ENCODE data around the gene MYO18B. TPM values are rescaled to one million over a fixed set of nuclear protein-coding genes. Genes with fewer than 3 reads are reported as not detected.

The MYO18B gene
- total RNA-seq, 1 donor from 2014 or later, result 0.17 TPM

- DNase-seq, result no peak
Measured at GRCh38 chr22:25853501-25854284, 111.7 kb downstream of the MYO18B start.

- DNase-seq, result no peak
Measured at GRCh38 chr22:25869771-25870170, 127.8 kb downstream of the MYO18B start.

- no peak for DNase-seq
Measured at GRCh38 chr22:25874327-25874726, 132.3 kb downstream of the MYO18B start.

- DNase-seq, result no peak
Measured at GRCh38 chr22:25875461-25875860, 133.5 kb downstream of the MYO18B start.

GRCh38 chr22:25876871-25877270, 134.9 kb downstream of the MYO18B start:
- DNase-seq, result no peak

GRCh38 chr22:25878933-25879332, 136.9 kb downstream of the MYO18B start:
- no peak for DNase-seq

GRCh38 chr22:25880524-25880923, 138.5 kb downstream of the MYO18B start:
- no peak for DNase-seq

GRCh38 chr22:25881210-25881755, 139.3 kb downstream of the MYO18B start:
- no peak for DNase-seq

- no peak for DNase-seq
Measured at GRCh38 chr22:25882360-25882759, 140.4 kb downstream of the MYO18B start.

- DNase-seq, result no peak
Measured at GRCh38 chr22:25883482-25884033, 141.6 kb downstream of the MYO18B start.

- no peak for DNase-seq
Measured at GRCh38 chr22:25884121-25884520, 142.1 kb downstream of the MYO18B start.

- no peak for DNase-seq
Measured at GRCh38 chr22:25888399-25889054, 146.5 kb downstream of the MYO18B start.

- no peak for DNase-seq
Measured at GRCh38 chr22:25890651-25891050, 148.7 kb downstream of the MYO18B start.

- no peak for DNase-seq
Measured at GRCh38 chr22:25892678-25893077, 150.7 kb downstream of the MYO18B start.

GRCh38 chr22:25895678-25896077, 153.7 kb downstream of the MYO18B start:
- no peak for DNase-seq

- DNase-seq, result no peak
Measured at GRCh38 chr22:25896098-25896497, 154.1 kb downstream of the MYO18B start.

GRCh38 chr22:25896592-25896991, 154.6 kb downstream of the MYO18B start:
- no peak for DNase-seq

- peak; percentile 8 for DNase-seq
Measured at GRCh38 chr22:25898707-25899365, 156.8 kb downstream of the MYO18B start.

- no peak for DNase-seq
Measured at GRCh38 chr22:25899566-25899965, 157.6 kb downstream of the MYO18B start.

GRCh38 chr22:25900390-25900789, 158.4 kb downstream of the MYO18B start:
- DNase-seq, result no peak

GRCh38 chr22:25900880-25901279, 158.9 kb downstream of the MYO18B start:
- no peak for DNase-seq

- no peak for DNase-seq
Measured at GRCh38 chr22:25902402-25902801, 160.4 kb downstream of the MYO18B start.

- no peak for DNase-seq
Measured at GRCh38 chr22:25903294-25903693, 161.3 kb downstream of the MYO18B start.
